Measurements from ENCODE around the gene TXNL4A.
"Not testable (repeated sequence)": the region's sequence is repeated elsewhere in the genome, so short reads cannot be mapped to it uniquely, and the experiment has no call there.

GRCh38 chr18:80027719-80028118 is 39.4 kb upstream of the TXNL4A start:
- TF ChIP-seq CEBPB (IDR thresholded peaks at IDR 0.05; ENCODE audit: low read depth); CTCF (IDR thresholded peaks at IDR 0.05 in 2 of 3, conservative IDR thresholded peaks at IDR 0.05 in 1 of 3; ENCODE audit: borderline replicate concordance in 1 of 3, insufficient read depth in 1 of 3, low read depth in 2 of 3, low read length in 2 of 3); MAX (IDR thresholded peaks at IDR 0.05); POLR2A (IDR thresholded peaks at IDR 0.05; ENCODE audit: borderline replicate concordance, extremely low read depth, insufficient read depth, insufficient read length); RAD21 (IDR thresholded peaks at IDR 0.05; ENCODE audit: low read depth); FOSL1 (IDR thresholded peaks at IDR 0.05; ENCODE audit: low read depth): not testable (repeated sequence)
